HG03097 (cell line): ENCODE measurements around the gene TNRC6C.
A peak's percentile ranks its signal among the peaks of the same experiment; 100 is the strongest.

Experiments used
- ATAC-seq: cut with Tn5 transposase; IDR thresholded peaks from one replicate; pipeline ENCODE4 v1.9.1; 2021; ENCODE audit not compliant: unreplicated experiment, low FRiP score

TNRC6C gene

GRCh38 chr17:78146881-78147280 is 188.4 kb downstream of the TNRC6C start:
- no peak for ATAC-seq

- no peak for ATAC-seq
These were observed 189.0 kb downstream of the TNRC6C start for GRCh38 chr17:78147315-78147998.

- no peak for ATAC-seq
These were observed 189.9 kb downstream of the TNRC6C start for GRCh38 chr17:78148286-78149016.

- ATAC-seq: no peak
These were observed 193.1 kb downstream of the TNRC6C start for GRCh38 chr17:78151514-78152008.

- peak; percentile 51 for ATAC-seq
These were observed 196.7 kb downstream of the TNRC6C start for GRCh38 chr17:78154903-78155811.
